ENCODE results near the gene ATAD2B.

The ATAD2B gene

DNA sequence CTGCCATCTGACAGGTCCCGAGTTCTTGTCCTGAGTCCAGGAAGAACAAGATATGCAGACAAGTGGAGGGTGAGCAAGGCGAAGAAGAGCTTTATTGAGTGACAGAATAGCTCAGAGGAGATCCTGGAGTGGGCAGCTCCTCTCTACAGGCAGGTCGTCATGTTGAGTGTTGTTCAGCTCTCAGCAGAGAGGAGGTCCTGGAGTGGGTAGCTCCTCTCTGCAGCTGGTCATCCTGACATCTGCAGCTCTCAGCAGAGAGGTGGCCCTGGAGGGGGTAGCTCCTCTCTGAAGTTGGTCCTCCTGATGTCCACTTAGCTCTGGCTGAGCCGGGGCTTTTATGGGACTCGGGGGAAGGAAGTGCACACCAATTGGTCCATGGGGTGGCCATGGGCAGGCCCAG is 90.4 kb downstream of the ATAD2B start:
- CTCF ChIA-PET = interaction anchor here (0.8 to 5.8 kb wide), 9 partner anchors 12 to 379 kb away, joined by 3 to 61 read pairs (median 3); partner anchors contain the start of gene TP53I3
- TF ChIP-seq, protein P1, sequence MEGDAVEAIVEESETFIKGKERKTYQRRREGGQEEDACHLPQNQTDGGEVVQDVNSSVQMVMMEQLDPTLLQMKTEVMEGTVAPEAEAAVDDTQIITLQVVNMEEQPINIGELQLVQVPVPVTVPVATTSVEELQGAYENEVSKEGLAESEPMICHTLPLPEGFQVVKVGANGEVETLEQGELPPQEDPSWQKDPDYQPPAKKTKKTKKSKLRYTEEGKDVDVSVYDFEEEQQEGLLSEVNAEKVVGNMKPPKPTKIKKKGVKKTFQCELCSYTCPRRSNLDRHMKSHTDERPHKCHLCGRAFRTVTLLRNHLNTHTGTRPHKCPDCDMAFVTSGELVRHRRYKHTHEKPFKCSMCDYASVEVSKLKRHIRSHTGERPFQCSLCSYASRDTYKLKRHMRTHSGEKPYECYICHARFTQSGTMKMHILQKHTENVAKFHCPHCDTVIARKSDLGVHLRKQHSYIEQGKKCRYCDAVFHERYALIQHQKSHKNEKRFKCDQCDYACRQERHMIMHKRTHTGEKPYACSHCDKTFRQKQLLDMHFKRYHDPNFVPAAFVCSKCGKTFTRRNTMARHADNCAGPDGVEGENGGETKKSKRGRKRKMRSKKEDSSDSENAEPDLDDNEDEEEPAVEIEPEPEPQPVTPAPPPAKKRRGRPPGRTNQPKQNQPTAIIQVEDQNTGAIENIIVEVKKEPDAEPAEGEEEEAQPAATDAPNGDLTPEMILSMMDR (IDR thresholded peaks at IDR 0.05; ENCODE audit: control extremely low read depth, extremely low read depth, low read depth, missing control alignments) = no peak
- POLR2A ChIA-PET = no interaction called here

DNA sequence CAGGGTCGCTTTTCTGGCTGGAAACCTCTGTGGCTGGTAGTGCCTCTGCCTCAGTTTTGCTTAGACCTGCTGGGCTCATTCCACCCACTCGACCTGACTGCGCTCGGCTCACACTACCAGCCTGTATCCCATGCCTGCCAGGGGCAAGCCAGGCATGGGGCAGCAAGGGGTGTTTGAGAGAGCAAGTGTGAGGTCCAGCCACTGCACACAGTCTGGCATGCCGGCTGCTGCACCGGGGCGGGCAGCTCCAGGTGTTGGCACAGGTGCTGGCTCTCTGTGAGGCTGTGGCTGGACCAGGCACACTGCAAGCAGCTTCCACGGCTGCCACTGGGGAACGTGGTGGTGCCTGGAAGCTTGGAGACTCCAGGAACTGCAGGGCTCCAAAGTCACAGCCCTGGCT is 90.9 kb downstream of the ATAD2B start:
- POLR2A ChIA-PET = no interaction called here
- TF ChIP-seq, protein P1 (IDR thresholded peaks at IDR 0.05; ENCODE audit: control extremely low read depth, extremely low read depth, low read depth, missing control alignments) = no peak
- DNase-seq (ENCODE audit: extremely low spot score) = no peak
- CTCF ChIA-PET = interaction anchor here (0.6 to 5.8 kb wide), 10 partner anchors 12 to 379 kb away, joined by 3 to 61 read pairs (median 3); partner anchors contain the start of gene TP53I3

More for the DNA sequence above, 90.4 kb downstream of the ATAD2B start:
- no peak for DNase-seq (ENCODE audit: extremely low spot score)

DNA sequence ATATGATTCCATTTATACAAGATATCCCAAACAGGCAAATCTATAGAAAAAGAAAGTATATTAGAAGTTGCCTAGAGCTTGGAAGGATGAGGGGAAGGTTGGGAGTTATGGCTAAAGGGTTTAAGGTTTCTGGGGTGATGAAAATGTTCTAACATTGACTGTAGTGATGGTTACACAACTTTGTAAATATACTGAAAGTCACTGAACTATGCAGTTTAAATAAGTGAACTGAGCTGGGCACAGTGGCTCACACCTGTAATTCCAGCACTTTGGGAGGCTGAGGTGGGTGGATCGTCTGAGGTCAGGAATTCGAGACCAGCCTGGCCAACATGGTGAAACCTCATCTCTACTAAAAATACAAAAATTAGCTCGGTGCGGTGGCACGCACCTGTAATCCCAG is 91.5 kb downstream of the ATAD2B start:
- POLR2A ChIA-PET = no interaction called here
- TF ChIP-seq, protein P1 (IDR thresholded peaks at IDR 0.05; ENCODE audit: control extremely low read depth, extremely low read depth, low read depth, missing control alignments) = no peak
- no peak for DNase-seq (ENCODE audit: extremely low spot score)
- CTCF ChIA-PET = interaction anchor here (0.6 to 5.8 kb wide), 5 partner anchors 11 to 201 kb away, joined by 3 to 61 read pairs (median 3); no protein-coding TSS in a partner anchor

DNA sequence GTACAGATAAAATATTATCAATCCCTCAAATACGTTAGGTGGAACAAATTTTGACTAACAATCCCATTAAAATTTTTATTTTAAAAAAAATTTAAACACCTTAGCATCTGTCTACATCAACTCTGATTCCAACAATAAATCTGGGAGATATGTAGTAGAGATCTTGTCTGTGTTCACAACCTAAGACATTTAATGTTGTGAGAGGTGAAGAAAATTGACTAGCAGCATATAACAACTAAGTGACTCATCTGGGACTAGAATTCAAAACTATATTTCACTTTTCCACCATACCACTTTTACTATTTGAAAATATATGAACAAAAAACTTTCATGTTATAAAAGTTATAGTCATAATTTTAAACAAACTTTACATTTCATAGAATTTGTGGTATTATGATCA is 97.9 kb downstream of the ATAD2B start:
- ChIA-PET CTCF (interaction anchor here (1.2 kb wide), 1 partner anchor 96 kb away, joined by 4 read pairs; no protein-coding TSS in a partner anchor), POLR2A (no interaction called here)

DNA sequence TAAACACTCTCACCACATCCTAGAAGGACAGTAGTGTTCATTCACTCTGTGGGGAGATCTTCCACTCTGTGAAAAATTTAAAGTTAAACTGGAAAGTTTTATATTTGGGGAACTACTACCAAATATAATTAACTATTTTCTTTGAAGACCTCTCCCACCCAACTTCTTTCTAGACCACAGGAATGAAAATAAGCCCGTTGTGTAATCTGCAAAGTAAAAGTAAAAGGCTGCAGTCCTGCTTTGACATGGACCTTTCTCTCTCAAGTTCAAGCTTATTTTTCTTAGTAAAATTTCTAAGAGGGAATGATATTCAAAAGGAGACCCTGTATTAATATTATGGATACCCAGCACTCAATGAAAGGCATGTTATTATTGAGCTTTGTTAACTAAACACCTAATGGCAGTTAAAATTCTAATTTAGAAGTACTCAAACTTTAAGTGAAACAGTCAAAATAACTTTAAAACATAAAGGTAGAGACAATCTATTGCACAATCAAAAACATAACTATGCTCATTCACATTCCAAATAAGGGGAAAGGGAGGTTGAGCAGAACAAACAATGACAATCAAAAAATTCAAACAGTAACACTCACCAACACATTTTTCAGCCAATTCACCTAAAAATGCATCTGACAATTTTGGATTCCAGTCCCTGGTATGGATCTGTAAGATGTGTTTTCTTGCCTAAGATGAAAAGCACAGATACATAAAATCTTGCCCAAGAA is 98.5 kb downstream of the ATAD2B start:
- POLR2A ChIA-PET = no interaction called here
- DNase-seq (ENCODE audit: extremely low spot score) = no peak
- TF ChIP-seq, protein P1 (IDR thresholded peaks at IDR 0.05; ENCODE audit: control extremely low read depth, extremely low read depth, low read depth, missing control alignments) = no peak
- CTCF ChIA-PET = interaction anchor here (1.2 to 2.8 kb wide), 2 partner anchors 96 to 256 kb away, joined by 4 to 12 read pairs; partner anchors contain the start of gene TP53I3

More for the DNA sequence above, 97.9 kb downstream of the ATAD2B start:
- TF ChIP-seq, protein P1 (IDR thresholded peaks at IDR 0.05; ENCODE audit: control extremely low read depth, extremely low read depth, low read depth, missing control alignments) = no peak
- no peak for DNase-seq (ENCODE audit: extremely low spot score)

DNA sequence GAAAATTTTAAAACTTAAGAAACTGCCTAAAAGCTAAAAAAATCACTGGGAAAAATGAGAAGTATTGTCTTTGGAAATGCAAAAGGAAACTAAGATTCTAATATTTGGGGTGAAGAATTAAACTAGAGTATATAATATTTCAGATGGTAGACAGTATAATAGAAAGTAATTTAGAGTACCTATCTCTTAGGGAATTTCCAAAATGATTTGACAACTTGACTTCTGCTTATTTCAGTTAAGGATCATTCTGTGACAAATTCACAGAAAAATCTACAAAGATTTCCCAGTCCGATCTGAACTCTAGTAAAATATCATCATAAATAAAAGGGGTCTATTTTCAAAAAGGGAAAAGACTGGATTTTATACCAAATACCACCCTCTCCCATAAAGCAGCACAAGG is 99.6 kb downstream of the ATAD2B start:
- POLR2A ChIA-PET = no interaction called here
- TF ChIP-seq, protein P1 (IDR thresholded peaks at IDR 0.05; ENCODE audit: control extremely low read depth, extremely low read depth, low read depth, missing control alignments) = no peak
- CTCF ChIA-PET = interaction anchor here (1.3 to 5.8 kb wide), 6 partner anchors 8 to 257 kb away, joined by 4 to 61 read pairs (median 26); partner anchors contain the start of genes ATAD2B and TP53I3
- DNase-seq (ENCODE audit: extremely low spot score) = no peak

All from GM10248 (cell line).